DND-41 (cell line): ENCODE data around the gene CCDC157.

Experiments
- CTCF ChIP-seq: IDR thresholded peaks from 2 replicates; pipeline ENCODE4 v1.5.1; 2012; ENCODE audit warnings: borderline replicate concordance, low read length, moderate library complexity, mild to moderate bottlenecking; ENCODE audit not compliant: poor library complexity, severe bottlenecking; ENCODE audit errors: extremely low read depth
- EZH2 ChIP-seq: IDR thresholded peaks from 3 replicates; pipeline ENCODE4 v1.6.1; 2012; ENCODE audit warnings: borderline replicate concordance, low read depth, mild to moderate bottlenecking, moderate library complexity, low read length, inconsistent platforms; ENCODE audit not compliant: severe bottlenecking

- TF ChIP-seq CTCF: peak; percentile 89
- TF ChIP-seq EZH2: no peak
These were observed 30.4 kb downstream of the CCDC157 start, which contains the start of gene RNF215 for GRCh38 chr22:30386960-30387827.
